ENCODE results near the gene RSPH6A.

RSPH6A gene

DNA sequence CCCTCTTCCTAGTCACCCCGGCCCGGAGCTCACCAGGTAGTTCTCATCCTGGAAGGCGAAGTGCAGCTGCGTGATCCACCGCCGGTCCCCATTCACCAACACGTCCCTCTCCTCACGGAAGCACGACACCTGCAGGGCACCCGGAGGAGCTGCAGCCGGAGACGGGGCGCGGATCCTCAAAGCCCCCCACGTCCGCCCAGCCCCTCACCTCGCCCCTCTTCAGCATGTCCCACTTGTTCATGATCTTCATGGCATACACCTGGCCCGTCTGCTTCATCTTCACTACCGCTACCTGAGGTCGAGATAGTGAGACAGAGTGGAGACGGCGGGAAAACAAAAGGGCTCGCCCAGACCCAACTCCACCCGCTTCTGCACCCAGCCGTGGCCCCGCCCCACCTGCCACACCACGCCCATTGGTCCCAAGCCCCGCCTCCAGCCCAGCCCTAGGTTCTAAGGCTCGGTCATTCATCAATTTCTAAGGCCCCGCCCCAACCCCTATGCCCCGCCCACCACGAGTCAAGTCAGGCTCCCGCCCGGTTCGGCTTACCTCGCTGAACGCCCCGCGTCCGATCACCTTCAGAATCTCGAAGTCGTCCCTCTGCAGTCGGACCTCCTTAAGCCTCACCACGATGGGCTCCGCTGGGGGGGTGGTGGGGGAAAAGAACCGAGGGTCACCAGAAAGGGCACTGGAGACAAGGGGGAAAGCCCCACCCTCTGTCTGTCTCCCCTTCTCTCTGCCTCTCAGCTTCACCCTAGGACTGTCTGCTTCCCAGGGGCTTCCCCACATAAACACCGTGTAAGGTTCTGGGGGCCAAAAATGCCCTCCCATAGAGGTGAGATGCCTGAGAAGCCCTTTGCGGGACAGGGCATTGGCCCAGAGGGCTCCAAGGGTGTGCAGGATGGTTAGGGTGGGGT is 35.6 kb downstream of the RSPH6A start:
- peak; percentile 42 for DNase-seq

DNA sequence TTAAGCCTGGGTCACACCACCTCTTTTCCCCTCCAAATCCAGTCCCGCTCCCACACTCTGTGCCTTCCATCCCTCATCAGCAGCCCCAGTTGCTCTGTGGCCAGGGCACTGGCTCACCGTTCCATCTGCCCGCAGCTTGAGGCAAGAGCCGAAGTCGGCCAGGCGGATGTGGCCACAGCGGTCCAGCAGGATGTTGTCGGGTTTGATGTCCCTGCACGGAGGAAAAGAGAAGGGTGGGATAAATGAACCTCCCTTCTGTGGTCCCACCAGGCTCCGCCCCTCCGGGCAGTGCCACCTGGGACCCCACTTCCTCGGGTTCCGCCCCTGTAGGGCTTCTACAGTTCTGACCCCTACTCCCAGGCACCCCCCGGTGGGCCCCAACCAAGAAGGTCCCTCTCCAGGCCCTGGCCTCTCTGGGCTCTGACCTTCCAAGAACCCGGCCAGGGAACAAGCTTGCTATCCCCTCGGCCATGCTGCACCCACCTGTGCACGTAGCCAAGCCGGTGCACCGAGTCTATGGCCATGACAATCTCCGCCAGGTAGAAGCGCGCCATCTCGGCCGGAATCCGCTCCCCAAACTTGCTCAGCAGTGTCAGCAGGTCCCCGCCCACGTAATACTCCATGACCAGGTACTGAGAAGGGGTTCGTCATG is 37.0 kb downstream of the RSPH6A start:
- DNase-seq = no peak

DNA sequence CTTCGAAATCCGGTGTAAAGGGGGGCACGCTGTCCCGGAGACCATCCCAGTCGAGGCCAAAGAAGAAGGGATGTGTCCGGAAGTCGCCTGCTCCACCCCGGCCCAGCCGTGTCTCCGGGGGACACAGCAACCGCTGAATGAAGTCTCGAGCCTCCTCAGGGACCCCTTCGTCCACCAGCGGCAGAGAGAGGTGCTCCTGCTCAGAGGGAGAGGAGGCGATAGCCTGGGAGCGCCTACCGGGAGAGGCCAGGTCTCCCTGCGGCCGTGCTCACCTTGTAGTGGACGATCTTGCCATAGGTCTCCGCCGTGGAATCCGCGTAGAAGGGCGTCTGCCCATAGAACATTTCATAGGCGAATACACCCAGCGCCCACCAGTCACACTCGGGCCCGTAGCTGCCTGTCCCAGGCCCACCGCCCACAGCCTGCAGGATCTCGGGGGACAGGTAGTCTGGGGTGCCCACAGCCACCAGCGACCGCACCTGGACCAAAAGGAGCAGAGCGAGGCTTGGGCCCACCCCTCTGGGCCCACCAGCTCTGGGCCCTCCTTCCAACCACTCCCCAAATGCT is 37.6 kb downstream of the RSPH6A start:
- no peak for DNase-seq

DNA sequence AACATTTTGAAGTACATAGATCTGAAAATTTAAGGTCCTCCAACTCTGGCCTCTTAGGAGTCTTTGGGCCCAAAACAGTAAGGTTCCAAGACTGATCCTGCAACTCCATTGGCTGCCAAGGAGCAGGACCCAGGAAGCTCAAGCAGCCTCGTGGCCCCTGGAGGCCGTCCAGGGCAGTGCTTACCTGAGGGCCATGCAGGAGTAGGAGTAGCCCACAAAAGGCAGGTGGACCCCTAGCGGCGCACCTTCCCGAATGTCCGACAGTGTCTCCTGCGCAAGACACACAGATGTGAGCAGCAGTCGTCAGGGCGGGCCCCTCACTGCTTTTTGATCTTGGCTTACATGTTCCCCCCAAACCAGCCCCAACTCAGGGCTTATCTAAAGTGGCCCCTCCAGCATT is 40.3 kb downstream of the RSPH6A start:
- no peak for DNase-seq

DNA sequence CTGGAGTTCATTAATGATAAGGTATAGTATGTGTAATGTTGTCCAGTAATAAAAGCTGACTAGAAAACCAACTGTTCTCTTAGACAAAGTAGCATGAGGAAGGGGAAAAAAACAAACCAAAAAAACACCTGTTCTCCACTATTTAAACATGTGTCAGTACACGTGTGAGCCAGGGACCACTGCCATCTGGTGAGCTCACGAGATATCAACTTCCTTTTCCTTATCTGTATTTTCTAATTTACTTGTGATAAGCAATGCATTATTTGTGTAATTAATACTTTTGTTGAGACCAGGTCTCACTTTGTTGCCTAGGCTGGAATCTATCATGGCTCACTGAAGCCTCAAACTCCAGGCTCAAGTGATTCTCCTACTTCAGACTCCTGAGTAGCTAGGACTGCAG is 41.7 kb downstream of the RSPH6A start:
- DNase-seq = no peak

DNA sequence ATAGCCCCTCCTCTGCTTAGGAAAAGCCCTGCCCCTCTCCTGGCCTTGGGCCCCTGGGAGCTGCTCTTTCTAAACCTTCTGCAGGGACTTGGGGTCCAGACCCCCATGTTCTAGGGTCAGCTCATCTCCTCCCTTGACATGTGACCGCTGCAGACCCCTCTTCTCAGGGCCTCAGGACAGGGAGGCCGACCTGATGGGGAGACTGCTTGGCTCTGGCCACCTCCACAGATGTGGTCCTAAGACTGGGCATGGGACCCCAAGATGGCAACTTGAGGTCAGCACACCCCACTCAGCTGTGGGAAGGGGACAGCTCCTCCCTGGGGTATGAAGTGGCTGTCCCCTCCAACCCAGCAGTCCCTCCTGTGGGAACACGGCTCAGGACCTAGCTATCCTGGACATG is 42.2 kb downstream of the RSPH6A start:
- DNase-seq = no peak

DNA sequence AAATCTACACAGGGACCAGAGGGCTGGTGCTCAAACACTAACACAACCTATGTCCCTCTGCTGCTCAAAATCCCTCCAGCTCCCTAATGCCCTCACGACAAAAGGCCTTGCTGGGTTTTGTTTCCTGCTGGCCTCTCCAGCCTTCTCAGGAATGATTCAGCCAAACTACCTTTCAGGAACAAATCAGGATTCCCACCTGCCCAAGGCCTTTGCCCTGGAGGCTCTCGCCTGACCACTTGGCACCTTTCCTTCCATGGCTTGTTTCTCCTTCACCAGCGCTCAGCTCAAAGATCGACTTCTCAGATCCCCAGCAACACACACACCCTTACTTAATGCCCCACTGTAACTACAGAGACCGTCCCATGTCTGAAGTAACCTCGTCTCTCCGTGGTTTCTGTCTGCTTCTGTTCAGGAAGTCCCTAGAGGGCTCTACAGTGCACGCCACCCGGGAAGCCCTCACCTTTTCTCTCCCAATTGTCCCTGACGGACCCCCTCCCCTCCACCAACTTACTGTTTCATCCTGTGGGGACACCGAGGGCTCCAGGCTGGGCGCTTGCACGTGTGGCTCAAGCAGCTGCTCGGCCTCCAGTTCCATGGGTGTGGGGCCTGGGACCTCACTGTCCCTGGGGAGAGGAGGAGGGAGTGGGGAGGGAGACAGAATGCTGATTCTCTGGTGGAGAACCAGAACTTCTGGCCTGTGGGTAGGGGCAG is 42.8 kb downstream of the RSPH6A start:
- no peak for DNase-seq

DNA sequence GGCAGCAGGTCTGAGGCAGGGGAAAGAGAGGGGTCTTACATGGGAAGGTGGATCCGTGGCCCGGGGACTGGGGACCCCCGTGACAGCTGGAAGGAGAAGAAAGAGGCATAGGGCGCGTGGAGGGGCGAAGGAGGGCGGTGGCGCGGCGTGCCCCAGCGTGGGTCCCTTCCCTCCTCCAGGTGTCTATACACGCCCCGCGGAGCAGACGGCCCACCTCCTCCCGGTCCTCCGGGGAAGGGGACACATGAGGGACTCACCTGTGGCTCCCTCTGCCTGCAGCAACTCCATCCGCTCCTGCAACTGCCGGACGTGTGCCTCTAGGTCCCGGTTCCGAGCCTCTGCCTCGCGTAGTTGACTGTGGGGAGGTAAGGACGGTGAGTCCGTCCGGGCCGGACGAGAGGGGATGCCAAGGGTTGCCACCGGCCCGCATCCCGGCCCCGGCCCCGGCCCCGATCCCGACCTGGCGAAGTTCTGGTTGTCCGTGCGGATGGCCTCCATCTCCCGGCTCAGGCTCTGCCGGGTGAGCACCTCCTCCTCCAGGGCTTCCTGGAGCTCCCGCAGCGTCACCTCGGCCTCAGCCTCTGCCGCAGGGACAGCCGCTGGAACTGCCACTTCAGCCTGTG is 43.7 kb downstream of the RSPH6A start:
- no peak for DNase-seq

DNA sequence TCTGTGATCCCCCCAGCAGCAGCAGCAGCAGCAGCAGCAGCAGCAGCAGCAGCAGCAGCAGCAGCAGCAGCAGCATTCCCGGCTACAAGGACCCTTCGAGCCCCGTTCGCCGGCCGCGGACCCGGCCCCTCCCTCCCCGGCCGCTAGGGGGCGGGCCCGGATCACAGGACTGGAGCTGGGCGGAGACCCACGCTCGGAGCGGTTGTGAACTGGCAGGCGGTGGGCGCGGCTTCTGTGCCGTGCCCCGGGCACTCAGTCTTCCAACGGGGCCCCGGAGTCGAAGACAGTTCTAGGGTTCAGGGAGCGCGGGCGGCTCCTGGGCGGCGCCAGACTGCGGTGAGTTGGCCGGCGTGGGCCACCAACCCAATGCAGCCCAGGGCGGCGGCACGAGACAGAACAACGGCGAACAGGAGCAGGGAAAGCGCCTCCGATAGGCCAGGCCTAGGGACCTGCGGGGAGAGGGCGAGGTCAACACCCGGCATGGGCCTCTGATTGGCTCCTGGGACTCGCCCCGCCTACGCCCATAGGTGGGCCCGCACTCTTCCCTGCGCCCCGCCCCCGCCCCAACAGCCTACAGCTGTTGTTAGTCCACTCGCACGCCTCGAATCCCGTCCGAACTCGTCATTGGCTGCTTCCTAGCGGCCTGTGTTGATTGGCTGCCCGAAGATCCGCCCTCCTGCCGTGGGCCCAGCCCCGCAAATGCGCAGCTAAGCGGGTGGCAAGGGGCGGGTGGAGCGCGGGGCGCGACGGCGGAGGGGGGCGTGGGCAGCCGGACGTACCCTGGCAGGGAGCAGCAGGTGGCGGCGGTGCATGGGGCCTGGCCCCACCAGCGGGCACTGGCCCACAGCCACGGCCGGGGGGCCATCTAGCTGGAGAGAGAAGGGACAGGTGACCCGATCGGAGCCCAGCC is 44.7 kb downstream of the RSPH6A start:
- peak; percentile 98 for DNase-seq

DNA sequence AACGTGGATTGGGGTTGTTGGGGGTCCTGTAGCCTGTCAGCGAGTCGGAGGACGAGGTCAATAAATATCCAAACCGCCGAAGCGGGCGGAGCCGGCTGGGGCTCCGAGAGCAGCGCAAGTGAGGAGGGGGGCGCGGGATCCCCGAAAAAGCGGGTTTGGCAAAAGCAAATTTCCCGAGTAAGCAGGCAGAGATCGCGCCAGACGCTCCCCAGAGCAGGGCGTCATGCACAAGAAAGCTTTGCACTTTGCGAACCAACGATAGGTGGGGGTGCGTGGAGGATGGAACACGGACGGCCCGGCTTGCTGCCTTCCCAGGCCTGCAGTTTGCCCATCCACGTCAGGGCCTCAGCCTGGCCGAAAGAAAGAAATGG is 45.3 kb downstream of the RSPH6A start:
- DNase-seq = no peak

DNA sequence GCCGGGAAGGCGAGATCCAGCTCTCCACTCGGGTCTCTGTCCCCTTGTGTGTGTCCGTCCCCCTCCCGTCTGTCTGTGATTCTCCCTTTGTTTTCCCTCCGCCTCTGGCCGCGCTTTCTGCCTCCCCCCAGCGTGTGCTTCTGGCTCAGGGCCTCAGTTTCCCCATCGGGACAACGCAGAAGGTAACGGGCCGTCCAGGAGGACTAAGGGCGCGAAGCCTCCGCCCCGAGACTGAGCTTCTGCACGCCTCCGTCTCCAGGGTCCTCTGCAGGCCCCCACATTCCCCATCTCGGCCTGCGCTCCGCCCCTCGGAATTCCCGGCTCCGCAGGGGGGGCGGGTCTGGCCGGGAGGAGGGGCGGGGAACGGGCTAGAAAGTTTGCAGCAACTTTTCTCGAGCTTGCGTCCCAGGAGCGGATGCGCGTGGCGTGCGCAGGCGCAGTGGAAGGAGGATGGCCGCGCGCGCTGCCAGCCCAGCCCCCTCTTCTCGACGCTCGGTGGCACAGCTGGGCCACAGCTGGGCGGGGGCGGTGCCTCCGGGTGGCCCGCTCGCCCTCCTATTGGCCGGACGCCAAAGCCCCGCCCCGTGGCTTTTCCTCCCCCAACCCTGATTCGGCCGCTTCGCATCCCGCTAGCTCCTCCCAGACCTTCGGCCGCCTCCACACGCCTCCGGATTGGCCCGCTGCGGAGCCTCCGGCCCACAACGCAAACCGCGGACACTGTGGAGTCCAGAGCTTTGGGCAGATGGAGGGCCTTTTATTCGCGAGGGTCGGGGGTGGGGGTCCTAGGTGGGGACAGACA is 45.9 kb downstream of the RSPH6A start, which contains the start of gene SIX5:
SIX5 (minus strand) TSS at position 269 of the 799 bp plus-strand sequence. CDS start 408 bp downstream, outside the sequence.
- DNase-seq = peak; percentile 97

DNA sequence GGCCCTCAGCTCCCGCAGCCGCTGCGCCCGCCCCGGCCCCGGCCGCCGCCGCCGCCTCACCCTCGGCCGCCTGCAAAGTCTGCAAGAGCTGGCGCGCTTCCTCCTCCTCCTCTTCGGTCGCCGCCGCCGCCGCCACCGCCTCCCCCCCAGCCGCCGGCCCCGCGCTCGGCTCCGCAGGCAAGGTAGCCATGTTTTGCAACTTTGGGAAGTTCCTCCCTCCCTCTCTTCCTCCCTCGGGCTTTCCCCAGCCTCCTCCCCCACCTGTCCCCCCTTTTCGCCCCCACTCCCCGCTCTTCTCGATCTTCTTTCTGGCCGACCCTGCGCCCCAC is 46.5 kb downstream of the RSPH6A start:
- DNase-seq = peak; percentile 50

DNA sequence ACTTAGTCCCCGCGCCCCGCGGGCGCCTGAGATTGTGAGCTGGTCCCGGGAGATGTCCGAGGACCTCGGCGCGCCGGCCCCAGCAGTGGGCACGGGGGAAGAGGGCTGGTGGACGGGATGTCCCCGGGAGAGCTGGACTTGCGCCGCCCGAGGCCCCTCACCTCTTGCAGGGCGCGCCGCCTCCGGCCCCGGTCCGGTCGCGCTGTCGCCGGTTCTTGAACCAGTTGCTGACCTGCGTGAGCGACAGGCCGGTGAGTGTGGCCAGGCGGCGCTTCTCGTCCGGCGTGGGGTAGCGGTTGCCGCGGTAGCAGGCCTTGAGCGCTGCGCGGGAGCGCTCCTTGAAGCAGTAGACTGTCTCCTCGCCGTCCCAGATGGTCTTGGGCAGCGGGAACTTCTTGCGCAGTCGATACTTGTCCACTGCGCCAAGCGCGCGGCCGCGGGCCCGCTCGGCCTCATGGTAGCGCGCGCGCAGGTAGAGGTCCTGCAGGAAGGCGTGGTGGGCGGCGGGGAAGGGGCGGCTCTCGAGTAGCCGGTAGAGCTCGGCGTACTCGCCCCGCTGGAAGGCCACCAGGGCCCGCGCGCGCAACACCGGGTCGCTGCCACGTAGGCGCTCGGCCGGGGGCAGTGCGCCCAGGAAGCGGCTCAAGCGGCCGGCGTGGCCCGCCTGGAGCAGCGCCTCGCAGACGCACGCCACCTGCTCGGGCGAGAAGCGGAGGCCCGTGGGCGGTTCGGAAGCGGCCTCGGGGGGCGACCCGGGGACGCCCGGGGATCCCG is 47.0 kb downstream of the RSPH6A start:
- DNase-seq = peak; percentile 56

DNA sequence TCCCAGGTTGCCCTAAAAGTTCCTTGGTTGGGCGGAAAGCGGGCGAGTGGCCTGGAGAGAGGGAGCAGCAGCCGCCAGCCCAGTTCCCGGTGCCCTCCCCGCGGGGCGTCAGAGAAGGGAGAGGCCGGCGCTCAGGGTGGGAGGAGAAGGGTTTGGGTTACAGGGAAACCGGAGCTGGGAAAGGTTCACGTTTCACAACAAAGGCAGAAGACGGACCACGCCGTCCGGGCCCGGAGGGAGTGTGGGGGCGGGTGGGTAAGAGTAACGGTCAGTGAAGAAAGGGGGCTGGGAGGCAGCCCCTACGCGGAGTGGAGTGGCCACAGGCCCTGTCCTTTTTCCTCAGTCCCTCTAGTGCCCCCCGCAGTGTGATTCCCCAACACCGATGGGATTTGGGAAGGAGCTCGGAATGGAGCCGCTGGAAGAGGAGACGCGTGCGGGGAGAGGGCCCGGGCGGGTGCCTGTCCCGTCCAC is 47.7 kb downstream of the RSPH6A start:
- DNase-seq = peak; percentile 89

DNA sequence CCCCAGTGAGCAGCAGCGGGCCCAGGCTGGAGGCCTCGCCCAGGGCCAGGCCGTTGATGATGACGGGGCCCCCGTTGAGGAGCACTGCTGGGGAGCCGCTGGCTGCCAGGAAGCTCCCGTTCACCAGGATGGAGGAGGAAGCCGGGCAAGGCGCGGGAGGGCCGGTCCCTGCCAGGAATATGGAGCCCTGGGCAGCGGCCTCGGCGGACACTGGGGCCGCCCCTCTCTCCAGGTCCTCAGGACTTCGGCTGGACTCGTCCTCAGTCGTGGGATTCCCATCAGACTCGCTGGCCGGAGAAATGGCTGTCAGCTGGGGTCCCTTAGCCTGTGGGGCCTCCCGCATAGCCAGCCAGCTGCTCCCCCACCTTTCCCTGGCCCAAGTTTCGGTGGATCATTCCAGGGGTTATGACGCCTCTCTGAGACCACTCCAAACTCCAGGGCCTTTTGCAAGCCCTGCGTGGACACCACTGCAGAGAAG is 48.2 kb downstream of the RSPH6A start:
- no peak for DNase-seq

DNA sequence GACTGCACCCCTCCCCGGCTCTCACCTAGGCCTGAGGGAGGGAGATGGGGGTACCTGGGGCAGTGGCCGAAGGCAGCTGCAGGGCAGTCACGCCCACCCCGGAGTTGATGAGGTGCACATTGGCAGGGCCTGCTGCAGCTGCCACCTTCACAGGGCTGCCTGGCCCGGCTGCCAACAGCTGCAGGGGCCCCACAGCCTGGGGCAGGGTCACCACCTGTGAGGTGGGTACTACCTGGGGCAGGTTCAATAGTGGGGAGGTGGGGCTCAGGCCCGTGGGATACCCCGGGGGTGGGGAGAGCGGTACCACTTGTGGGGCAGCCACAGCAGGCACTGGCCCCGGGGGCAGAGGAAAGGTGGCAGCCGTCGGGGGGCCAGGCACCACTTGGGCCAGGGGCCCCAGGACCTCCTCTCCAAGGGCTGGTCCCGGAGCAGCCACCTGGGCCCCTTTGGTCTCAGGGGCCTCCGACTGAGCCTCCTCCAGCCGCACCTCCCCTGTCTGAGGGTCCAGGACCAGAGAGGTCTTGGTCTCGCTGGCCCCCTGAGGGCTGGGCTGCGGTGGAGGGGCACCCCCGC is 48.7 kb downstream of the RSPH6A start:
- no peak for DNase-seq

DNA sequence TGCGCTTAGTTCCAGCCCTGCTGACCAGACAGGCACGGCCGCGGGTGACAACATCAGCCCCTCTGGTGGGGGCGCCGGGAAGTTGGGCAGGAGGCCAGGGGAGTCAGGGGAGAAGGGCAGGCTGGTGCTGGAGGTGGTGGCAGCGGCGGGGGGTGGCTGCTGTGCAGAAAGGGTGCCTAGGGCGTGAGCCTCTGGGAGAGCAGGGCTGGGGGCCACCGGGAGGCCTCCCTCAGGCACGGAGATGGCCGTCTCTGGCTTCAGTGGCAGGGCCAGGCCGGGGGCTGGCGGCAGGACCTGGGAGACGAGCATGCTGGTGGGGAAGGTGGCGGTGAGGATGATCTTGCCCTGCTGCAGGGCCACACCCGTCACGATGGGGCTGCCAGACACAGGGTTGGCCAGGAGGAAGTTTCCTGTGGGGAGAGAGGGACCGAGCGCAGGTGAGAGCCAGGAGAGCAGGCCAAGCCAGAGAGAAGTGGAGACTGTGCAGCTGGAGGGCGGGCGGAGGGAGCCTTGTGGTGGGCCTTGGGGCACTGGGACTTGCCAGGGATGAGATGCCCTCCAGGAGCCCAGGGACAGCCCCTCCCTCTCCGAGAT is 49.3 kb downstream of the RSPH6A start:
- DNase-seq = no peak

DNA sequence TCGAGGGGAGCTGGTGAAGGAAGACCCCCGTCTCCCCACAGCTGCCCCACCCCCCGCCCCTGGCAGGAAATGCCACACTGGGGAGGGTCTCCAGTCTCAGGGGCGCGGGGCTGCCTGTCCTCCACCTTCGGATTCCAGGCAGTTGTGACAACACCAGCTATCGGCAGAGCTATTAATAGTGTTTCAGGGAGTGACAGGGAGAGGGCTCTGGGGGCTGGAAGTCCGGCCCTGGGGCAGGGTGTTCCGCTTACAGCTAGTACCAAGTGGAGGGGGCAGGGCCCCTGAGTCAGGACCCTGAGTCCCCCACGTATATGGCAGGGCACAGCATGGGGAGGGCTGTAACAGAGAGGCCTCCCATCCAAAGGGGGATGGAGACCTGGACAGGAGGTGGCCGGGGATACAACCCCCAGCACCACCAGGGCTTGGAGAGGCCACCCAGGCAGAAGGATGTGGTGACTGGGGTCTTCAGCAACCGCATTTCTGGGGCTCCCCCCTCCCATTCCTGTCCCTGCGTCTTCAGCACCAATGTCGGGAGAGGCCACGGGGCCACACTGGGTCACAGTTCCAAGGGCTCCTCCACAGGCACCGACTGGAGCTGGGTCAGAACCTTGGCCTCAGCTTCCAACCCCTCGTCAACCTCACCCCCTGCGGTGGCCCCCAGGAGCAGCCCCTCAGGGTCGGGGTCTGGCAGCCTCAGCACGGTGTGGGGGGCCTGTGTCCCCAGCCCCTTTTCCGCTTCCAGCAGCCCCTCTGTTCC is 50.0 kb downstream of the RSPH6A start:
- no peak for DNase-seq
